GM12878 (cell line): ENCODE results near the gene CCDC134. TPM values are rescaled to one million over a fixed set of nuclear protein-coding genes. Genes with fewer than 3 reads are reported as not detected.

Experiments used
- ATAC-seq: fragments of 200-7000 bp; cut with Tn5 transposase; 3 replicates; pipeline ENCODE4 v1.9.1; 2020; ENCODE audit warnings: mild to moderate bottlenecking, moderate library complexity
- BruUV-seq: library from RNA; stranded (reverse); fragments of 400-500 nt; replicated peaks from 2 replicates; lab custom pipeline; 2021; lab: Mats Ljungman, UMichigan
- CTCF ChIA-PET: fragments of 300-600 bp; sonication (Branson Sonifier 250); formaldehyde crosslinking; extraction: SDS; loops from one replicate; lab custom pipeline; 2021; ENCODE audit warnings: inconsistent platforms; lab: Yijun Ruan, JAX
- POLR2A ChIA-PET: fragments of 350-600 bp; formaldehyde crosslinking; extraction: SDS; loops from one replicate; lab custom pipeline; 2021; ENCODE audit warnings: inconsistent platforms; lab: Charles Lee
- RAD21 ChIA-PET: fragments of 300-600 bp; sonication (Branson Sonifier 250); formaldehyde crosslinking; loops from one replicate; lab custom pipeline; 2023; ENCODE audit warnings: antibody characterized with exemption; ENCODE audit not compliant: unreplicated experiment; lab: Charles Lee
- SMC1A ChIA-PET: fragments of 300-600 bp; sonication (Branson Sonifier 250); formaldehyde crosslinking; loops from one replicate; lab custom pipeline; 2023; ENCODE audit not compliant: unreplicated experiment, uncharacterized antibody; lab: Charles Lee
- DNase-seq: peaks from one replicate; pipeline ENCODE4 v3.0.0-alpha.2; 2011; ENCODE audit warnings: low read depth, low spot score
- FAIRE-seq: peaks from 3 replicates; lab custom pipeline; 2011; peaks lifted over from hg19 to GRCh38; lab: Jason Lieb, UNC
- H2AFZ ChIP-seq: 2 replicates; pipeline ENCODE4 v1.6.0; 2011; ENCODE audit warnings: low read depth, low read length, control low read depth; ENCODE audit not compliant: control insufficient read depth
- H3K27ac ChIP-seq: 2 replicates; pipeline ENCODE4 v1.5.1; 2011; ENCODE audit warnings: control low read depth; ENCODE audit not compliant: control insufficient read depth, insufficient read depth
- H3K27me3 ChIP-seq, 2 experiments: replicated peaks in 1 of 2; 2 replicates each; pipeline versions ENCODE4 v1.6.0 to v1.6.1; 2011; ENCODE audit warnings: low read length in 1 of 2; ENCODE audit not compliant: control insufficient read depth in 2 of 2, insufficient read depth in 2 of 2
- H3K36me3 ChIP-seq, 2 experiments: 2 replicates each; pipeline ENCODE4 v1.5.1; 2011; ENCODE audit warnings: low read length in 1 of 2; ENCODE audit not compliant: control insufficient read depth in 2 of 2, insufficient read depth in 2 of 2
- H3K4me1 ChIP-seq: 2 replicates; pipeline ENCODE4 v1.6.1; 2011; ENCODE audit warnings: mild to moderate bottlenecking, low read length, moderate library complexity, mixed read lengths; ENCODE audit not compliant: control insufficient read depth, insufficient read depth
- H3K4me2 ChIP-seq: 2 replicates; pipeline ENCODE4 v1.6.0; 2011; ENCODE audit warnings: control low read depth; ENCODE audit not compliant: control insufficient read depth, insufficient read depth
- H3K4me3 ChIP-seq: fragments of 200-600 bp; sonication (generic); 2 replicates; pipeline ENCODE4 v1.5.1; 2016
- H3K79me2 ChIP-seq: 2 replicates; pipeline ENCODE4 v1.6.0; 2011; ENCODE audit warnings: low read length; ENCODE audit not compliant: control insufficient read depth, insufficient read depth
- H3K9ac ChIP-seq: 2 replicates; pipeline ENCODE4 v1.8.0; 2011; ENCODE audit warnings: low read length, control low read depth, mixed read lengths; ENCODE audit not compliant: control insufficient read depth, insufficient read depth
- H3K9me3 ChIP-seq: replicated peaks from 3 replicates; pipeline ENCODE4 v1.5.1; 2011; ENCODE audit warnings: mild to moderate bottlenecking, low read length; ENCODE audit not compliant: control insufficient read depth, insufficient read depth
- H4K20me1 ChIP-seq: 2 replicates; pipeline ENCODE4 v1.6.0; 2011; ENCODE audit not compliant: control insufficient read depth, insufficient read depth
- ATF7 ChIP-seq: fragments of 450-650 bp; IDR thresholded peaks from 2 replicates; pipeline ENCODE4 v1.6.1; 2016; ENCODE audit warnings: low read depth, mild to moderate bottlenecking
- BHLHE40 ChIP-seq, 2 experiments: fragments of 450-650 bp in 1 of 2; IDR thresholded peaks; 2 replicates each; pipeline ENCODE4 v1.6.1; 2011 to 2017; ENCODE audit warnings: low read depth in 2 of 2, borderline replicate concordance in 1 of 2, improper control_type of control experiment in 1 of 2, low read length in 1 of 2, mild to moderate bottlenecking in 1 of 2
- CBX3 ChIP-seq: fragments of 200-600 bp; sonication (generic); IDR thresholded peaks from 2 replicates; pipeline ENCODE4 v1.6.1; 2016; ENCODE audit warnings: low read depth, borderline replicate concordance
- CREB1 ChIP-seq: IDR thresholded peaks from 2 replicates; pipeline ENCODE4 v1.6.1; 2012; ENCODE audit warnings: low read depth, mild to moderate bottlenecking, inconsistent platforms
- CREM ChIP-seq: IDR thresholded peaks from 2 replicates; pipeline ENCODE4 v1.6.1; 2014; ENCODE audit warnings: antibody characterized with exemption, low read depth
- EGR1 ChIP-seq, 2 experiments: IDR thresholded peaks; 1 replicate in 1 of 2; 2 replicates in 1 of 2; pipeline ENCODE4 v1.6.1; 2011 to 2012; ENCODE audit warnings: low read depth in 2 of 2, low read length in 2 of 2, borderline replicate concordance in 1 of 2, mild to moderate bottlenecking in 1 of 2, moderate library complexity in 1 of 2
- NBN ChIP-seq: fragments of 450-650 bp; IDR thresholded peaks from 2 replicates; pipeline ENCODE4 v1.6.1; 2016
- NFXL1 ChIP-seq: fragments of 450-650 bp; IDR thresholded peaks from 2 replicates; pipeline ENCODE4 v1.6.1; 2017; ENCODE audit warnings: antibody characterized with exemption, mild to moderate bottlenecking, borderline replicate concordance
- NFYB ChIP-seq: IDR thresholded peaks from 2 replicates; pipeline ENCODE4 v1.6.1; 2011; ENCODE audit warnings: low read depth, mild to moderate bottlenecking, low read length, improper control_type of control experiment, moderate library complexity; ENCODE audit not compliant: insufficient read depth
- PBX3 ChIP-seq: IDR thresholded peaks from 2 replicates; pipeline ENCODE4 v1.6.1; 2011; ENCODE audit warnings: mild to moderate bottlenecking, low read depth, low read length, moderate library complexity; ENCODE audit not compliant: insufficient replicate concordance
- REST ChIP-seq: IDR thresholded peaks from 2 replicates; pipeline ENCODE4 v1.6.1; 2012; ENCODE audit warnings: mild to moderate bottlenecking, low read depth, low read length
- TCF7 ChIP-seq: IDR thresholded peaks from 2 replicates; pipeline ENCODE4 v1.6.1; 2014; ENCODE audit warnings: antibody characterized with exemption, borderline replicate concordance
- ZNF592 ChIP-seq: fragments of 450-650 bp; IDR thresholded peaks from 2 replicates; pipeline ENCODE4 v1.6.1; 2017; ENCODE audit warnings: mild to moderate bottlenecking, moderate library complexity
- WGBS: methylation state at CpG from one replicate; pipeline ENCODE4 v1.1.6; 2016; ENCODE audit warnings: low lambda C conversion rate; ENCODE audit not compliant: insufficient replicate concordance, insufficient coverage; ENCODE audit errors: missing lambda C conversion rate; 5-methylcytosine and 5-hydroxymethylcytosine counted together
- in situ Hi-C: fragments of 300-500 bp; cut with MboI; formaldehyde crosslinking; loops from 9 replicates; pipeline ENCODE4 v1.14.3; 2018; ENCODE audit warnings: mixed read lengths
- intact Hi-C: fragments of 100-400 bp; cut with micrococcal nuclease; formaldehyde crosslinking; loops from one replicate; pipeline ENCODE4 v1.14.2; 2022; ENCODE audit not compliant: unreplicated experiment
- polyA plus RNA-seq, 11 experiments: library from polyadenylated mRNA; depleted of rRNA in 4 of 11; unstranded in 6 of 11; stranded (reverse) in 5 of 11; fragments of >200 nt; fragmentation: Nextera tagmentation in 4 of 11; fragmentation: Illumina TruSeq in 1 of 11; extraction: Ambion mirVana in 4 of 11; extraction: Trizol in 1 of 11; gene quantifications; 1 replicate in 1 of 11; 2 replicates in 10 of 11; pipeline versions ENCODE4 v1.2.1 to v1.2.3, GENCODE V29; 2011 to 2016; ENCODE audit warnings: inconsistent platforms in 2 of 11, missing spikeins in 2 of 11, low read depth in 1 of 11
- total RNA-seq, 4 experiments: library from RNA; depleted of rRNA in 3 of 4; stranded (reverse); fragments of >200 nt in 3 of 4; fragmentation: Illumina TruSeq in 1 of 4; extraction: Trizol in 1 of 4; gene quantifications; 2 replicates each; pipeline versions ENCODE4 v1.2.1 to v1.2.3, GENCODE V29; 2013 to 2021

CCDC134 gene
- total and polyA plus RNA-seq, 10 of the 15 experiments (the other 5 are each of a cell fraction or from before 2014, with no cell fraction given) = 0.35 to 19.3 (median 11.8) TPM

- WGBS = 1% methylated on average over 78 of the region's 86 CpGs
- FAIRE-seq (no peak), DNase-seq (no peak), ATAC-seq (peak; percentile 15)
- intact Hi-C loops = loop anchor here (1.0 to 5.0 kb wide), 4 partner anchors 29 to 605 kb away; no protein-coding TSS in a partner anchor
- Histone ChIP-seq H3K27ac (peak overlapping the region; percentile 95), H3K4me1 (peaks cover 13% of the 10 kb centered on the region), H4K20me1 (no peaks in the 10 kb centered on the region; the same call in 1 of the 2 replicates), H3K79me2 (peaks cover 65% of the 10 kb centered on the region), H3K9me3 (no peaks in the 10 kb centered on the region; the same call in 2 of the 3 replicates), H2AFZ (no peak overlapping the region), H3K27me3 (no peaks in the 10 kb centered on the region), H3K4me3 (peak overlapping the region; percentile 92), H3K36me3 (peaks cover 2 to 17% of the 10 kb centered on the region in 2 experiments; a peak in 3 of 4 replicates), H3K4me2 (peak overlapping the region; percentile 73; the same call in 1 of the 2 replicates), H3K9ac (peak overlapping the region; percentile 88)
- ChIA-PET RAD21 (interaction anchor here (0.6 to 11.0 kb wide), 17 partner anchors 10 to 137 kb away, joined by 3 to 84 read pairs (median 4); partner anchors contain the start of genes CCDC134 and TNFRSF13C), SMC1A (interaction anchor here (0.7 to 6.2 kb wide), 19 partner anchors 12 to 118 kb away, joined by 3 to 62 read pairs (median 8); partner anchors contain the start of genes CCDC134 and SMIM45), POLR2A (interaction anchor here (0.6 to 7.8 kb wide), 20 partner anchors 11 to 365 kb away, joined by 3 to 72 read pairs (median 6); partner anchors contain the start of genes ACO2, CCDC134, CENPM and NDUFA6), CTCF (interaction anchor here (0.6 to 5.2 kb wide), 15 partner anchors 9 to 136 kb away, joined by 3 to 51 read pairs (median 6); no protein-coding TSS in a partner anchor)
- BruUV-seq = no TSS peak
- in situ Hi-C loops = loop anchor here (5.0 kb wide), 1 partner anchor 114 kb away; the partner anchor contains the start of gene CENPM
- TF ChIP-seq EGR1 (IDR thresholded peaks at IDR 0.05; ENCODE audit: borderline replicate concordance in 1 of 2, low read depth in 2 of 2, low read length in 2 of 2) = peak in 1 of 2 experiments; percentile 88; a peak in 2 of 3 replicates
- TF ChIP-seq NFXL1 = no peak
- no peak for TF ChIP-seq PBX3
- no peak for TF ChIP-seq REST
- TF ChIP-seq CREB1 = peak; percentile 44; the same call in 1 of the 2 replicates
- TF ChIP-seq ATF7 = no peak
- TF ChIP-seq TCF7 = no peak
- TF ChIP-seq CREM = 0 out of 2 replicates have a peak, but pooled peaks have one; percentile 23
- 0 out of 2 replicates have a peak, but pooled peaks have one; percentile 5 for TF ChIP-seq NBN
- no peak for TF ChIP-seq NFYB
- no peak for TF ChIP-seq ZNF592
- TF ChIP-seq BHLHE40 (IDR thresholded peaks at IDR 0.05; ENCODE audit: borderline replicate concordance in 1 of 2, low read depth in 2 of 2, low read length in 1 of 2) = peak; percentile 5 to 73; a peak in 2 of 4 replicates
- TF ChIP-seq CBX3 = no peak
Measured at GRCh38 chr22:41833369-41834004, 33.0 kb downstream of the CCDC134 start.
